HG02870 (cell line): ENCODE data around the gene RTP3.
"Not testable (repeated sequence)": the region's sequence is repeated elsewhere in the genome, so short reads cannot be mapped to it uniquely, and the experiment has no call there.

Source experiments
- ATAC-seq: cut with Tn5 transposase; IDR thresholded peaks from one replicate; pipeline ENCODE4 v1.9.1; 2021; ENCODE audit warnings: mild to moderate bottlenecking, moderate library complexity; ENCODE audit not compliant: unreplicated experiment

The RTP3 gene

DNA sequence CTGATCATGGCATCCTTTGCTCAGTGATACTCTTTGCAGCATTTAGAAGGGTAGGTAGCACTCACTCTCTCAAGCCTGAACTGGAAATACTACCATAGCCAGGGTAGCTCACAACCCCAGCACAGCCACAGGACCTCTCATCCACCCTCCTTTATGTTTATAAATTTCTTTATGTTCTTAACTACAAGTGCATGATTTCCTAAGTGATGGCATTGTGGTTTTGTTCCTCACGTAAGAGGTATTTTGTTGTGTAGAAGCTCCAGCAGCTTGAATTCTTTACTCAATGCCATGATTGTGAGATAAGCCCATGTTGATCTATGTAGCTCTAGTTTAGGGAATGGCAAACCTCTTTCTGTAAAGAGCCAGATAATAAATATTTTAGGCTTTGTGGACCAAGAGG, 7.9 kb upstream of the RTP3 start:
- no peak for ATAC-seq

- no peak for ATAC-seq
Measured at GRCh38 chr3:46490338-46491084, 7.3 kb upstream of the RTP3 start.

DNA sequence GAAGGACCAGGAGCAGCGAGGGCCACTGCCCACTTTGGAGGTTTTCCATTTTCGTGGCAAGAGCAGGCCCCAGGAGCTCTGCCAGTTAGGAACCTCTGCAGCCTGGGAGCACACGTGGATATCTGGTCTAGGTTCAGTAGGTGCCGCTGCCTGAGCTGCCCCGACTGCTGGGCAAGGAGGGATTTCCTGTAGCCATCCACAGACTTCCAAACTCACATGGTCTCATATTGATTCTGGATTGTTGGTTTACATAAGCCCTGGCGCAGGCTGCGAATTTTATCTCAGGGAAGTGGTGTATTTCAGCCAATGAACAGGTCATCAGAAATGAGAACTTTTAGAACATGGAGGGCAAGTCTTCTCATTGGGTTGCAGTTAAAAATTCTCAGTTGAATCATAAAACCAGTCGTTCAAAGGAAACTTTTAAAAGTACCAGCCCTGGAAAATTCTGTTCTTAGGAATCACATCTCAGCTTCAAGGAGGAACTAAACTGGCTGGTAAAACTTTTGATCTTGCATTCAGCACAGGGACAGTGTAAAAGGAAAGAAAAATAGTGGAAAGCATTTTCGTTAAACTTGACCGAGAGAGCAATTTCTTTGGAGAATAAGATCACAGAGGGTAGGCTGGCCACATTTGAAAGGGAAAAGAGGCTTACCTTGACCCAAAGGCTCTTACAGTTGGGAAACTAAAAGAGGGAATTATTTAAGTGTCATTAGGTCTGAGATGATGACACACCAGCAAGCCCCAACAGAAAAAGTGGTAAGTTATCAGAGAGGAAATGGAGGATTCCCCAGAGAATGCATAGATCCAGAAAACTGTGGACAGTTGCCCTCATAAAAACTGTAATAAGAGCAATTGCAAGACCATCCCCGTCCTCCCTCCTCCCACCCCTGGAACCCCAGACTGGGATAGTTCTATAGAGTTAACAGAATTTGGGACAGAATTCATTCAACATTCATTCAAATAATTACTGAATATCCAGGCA, 6.4 kb upstream of the RTP3 start:
- no peak for ATAC-seq

GRCh38 chr3:46492890-46493547, 4.8 kb upstream of the RTP3 start:
- ATAC-seq = no peak

GRCh38 chr3:46494491-46494890, 3.3 kb upstream of the RTP3 start:
- ATAC-seq = not testable (repeated sequence)

- ATAC-seq = no peak
Measured at GRCh38 chr3:46495901-46496456, 1.8 kb upstream of the RTP3 start.

DNA sequence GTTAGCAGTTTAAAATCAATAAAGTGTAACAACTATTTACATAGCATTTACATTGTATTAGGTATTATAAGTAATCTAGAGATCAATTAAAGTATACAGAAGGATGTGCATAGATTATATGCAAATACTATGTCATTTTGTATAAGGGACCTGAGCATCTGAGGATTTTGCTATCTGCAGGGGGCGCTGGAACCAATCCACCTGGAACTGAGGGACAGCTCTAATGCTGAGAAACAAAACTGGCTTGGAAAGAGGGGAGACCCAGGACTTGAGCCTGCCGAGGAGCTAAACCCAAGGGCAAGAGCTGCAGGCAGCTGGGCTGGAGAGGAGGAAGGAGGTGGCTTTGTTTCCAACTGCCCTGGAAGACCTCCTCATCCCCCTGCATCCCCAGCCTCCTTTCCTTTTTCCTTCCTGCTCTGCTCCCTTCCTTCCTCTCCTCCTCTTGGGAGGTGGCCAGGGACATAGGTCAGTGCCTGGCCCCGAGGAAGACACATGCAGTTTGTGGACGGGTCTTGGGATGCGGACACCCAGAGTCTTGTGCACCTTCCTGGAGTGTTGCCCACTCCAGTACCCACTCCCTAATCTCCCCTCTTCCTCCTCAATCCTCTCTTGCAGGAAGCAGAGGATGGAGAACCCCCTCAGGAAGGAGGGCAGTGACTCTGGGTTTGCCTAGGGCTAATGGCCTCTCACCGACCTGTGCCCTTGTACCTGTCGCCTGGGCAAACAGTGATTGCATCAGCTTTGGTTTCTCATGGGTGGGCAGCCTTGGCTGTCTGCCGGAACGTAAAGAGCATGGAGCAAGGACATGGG, 825 bp upstream of the RTP3 start:
- no peak for ATAC-seq

DNA sequence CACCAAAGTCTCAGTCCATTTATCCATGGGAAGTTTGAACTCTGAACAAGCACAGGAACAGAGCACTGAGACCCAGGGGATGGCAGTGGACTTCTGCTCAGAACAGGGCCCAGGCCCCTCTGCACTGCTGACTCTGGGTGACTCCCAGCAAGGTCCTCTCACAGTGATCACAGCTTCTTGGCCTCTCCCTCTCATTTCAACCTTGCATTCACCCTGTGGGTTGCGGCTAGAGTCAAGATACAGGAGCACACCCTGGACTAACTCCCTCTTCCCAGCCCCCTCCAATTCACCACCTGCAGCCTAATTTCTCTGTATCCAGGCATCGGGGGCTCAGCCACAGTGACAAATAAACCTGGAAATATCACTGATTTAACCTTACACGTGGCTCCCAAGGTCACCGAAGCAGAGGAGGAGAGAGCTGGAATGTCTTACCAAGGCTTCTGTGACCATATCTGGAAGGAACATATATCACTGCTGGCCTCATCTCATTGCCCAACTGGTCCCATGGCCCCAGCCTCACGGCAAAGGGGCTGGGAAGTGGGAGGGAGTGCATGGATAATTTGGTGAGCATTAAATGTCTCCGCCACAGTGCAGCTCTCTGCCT, 1.2 kb downstream of the RTP3 start:
- no peak for ATAC-seq

GRCh38 chr3:46500656-46501635, 3.2 kb downstream of the RTP3 start:
- ATAC-seq = no peak

GRCh38 chr3:46501702-46502101, 3.9 kb downstream of the RTP3 start:
- ATAC-seq = no peak

DNA sequence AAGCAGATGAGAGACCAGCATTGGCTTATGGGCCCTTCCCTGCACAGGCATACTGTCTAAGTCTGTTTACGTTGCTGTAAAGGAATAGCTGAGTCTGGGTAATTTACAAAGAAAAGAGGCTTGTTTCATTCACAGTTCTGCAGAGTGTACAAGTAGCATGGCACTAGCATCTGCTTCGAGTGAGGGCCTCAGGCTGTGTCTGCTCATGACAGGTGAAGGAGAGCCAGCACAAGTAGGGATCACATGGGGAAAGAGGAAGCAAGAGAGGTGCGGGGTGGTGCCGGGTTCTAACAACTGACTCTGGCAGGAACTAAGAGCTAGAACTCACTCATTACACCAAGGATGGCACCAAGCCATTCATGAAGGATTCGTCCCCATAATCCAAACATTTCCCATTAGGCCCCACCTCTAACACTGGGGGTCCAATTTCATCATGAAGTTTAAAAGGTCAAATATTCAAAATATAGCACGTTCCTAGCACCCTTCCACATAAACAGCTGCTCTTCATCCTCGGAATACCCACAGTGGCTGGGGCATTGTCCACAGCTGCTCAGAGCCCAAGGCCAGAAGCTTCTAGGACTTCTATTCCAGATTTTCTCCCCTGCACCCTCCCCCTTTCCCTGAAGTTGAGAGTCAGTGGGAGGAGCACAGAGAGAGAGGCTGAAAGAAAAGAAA, 5.6 kb downstream of the RTP3 start:
- ATAC-seq = no peak

GRCh38 chr3:46504789-46505188, 7.0 kb downstream of the RTP3 start:
- no peak for ATAC-seq

GRCh38 chr3:46505953-46506352, 8.2 kb downstream of the RTP3 start:
- no peak for ATAC-seq

DNA sequence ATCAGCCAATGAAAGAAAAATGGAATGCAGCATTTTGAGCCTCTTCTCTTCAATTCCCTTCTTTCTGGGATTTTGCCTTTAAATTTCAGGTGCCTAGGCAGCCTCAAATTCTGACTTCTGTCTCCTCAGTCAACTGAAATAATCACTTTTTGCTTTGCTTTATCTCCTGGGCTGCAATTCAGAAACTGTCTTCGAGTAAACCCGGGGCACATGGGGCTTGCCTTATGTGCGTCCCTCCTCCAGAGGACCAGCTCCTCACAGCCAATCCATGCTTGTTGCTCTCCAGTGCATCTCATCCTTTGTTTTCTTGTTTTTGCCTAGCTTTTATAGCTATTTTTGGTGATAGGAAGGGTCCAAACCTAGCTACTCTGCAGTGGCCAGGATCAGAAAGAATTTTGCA, 8.8 kb downstream of the RTP3 start:
- ATAC-seq = no peak

GRCh38 chr3:46508850-46509591, 11.2 kb downstream of the RTP3 start:
- no peak for ATAC-seq

DNA sequence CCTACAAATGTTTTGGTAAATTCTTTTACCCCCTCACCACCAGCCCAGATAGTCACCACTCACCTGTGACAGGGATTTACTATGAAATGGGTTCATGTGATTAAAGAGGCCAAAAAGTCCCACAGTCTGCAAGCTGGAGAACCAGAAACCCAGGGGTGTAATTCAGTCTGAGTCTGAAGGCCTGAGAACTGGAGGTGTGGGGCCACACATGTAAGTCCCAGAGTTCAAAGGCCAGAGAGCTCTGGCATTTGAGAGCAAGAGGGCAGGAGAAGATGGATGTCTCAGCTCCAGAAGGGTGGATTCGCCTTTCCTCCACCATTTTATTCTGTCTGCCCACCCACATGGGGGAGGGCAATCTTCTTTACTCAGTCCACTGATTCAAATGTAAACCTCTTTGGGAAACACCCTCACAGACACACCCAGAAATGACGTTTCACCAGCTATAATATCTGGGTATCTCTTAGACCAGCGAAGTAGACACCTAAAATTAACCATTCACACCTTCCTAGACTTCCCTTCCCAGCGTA, 11.9 kb downstream of the RTP3 start:
- no peak for ATAC-seq

- ATAC-seq = no peak
Measured at GRCh38 chr3:46512191-46512749, 14.5 kb downstream of the RTP3 start.
